HEK293T (cell line): ENCODE measurements around the gene PSMD9.
"Not testable (repeated sequence)": the region's sequence is repeated elsewhere in the genome, so short reads cannot be mapped to it uniquely, and the experiment has no call there.

Experiments
- BHLHE40 ChIP-seq: fragments of 450-650 bp; IDR thresholded peaks from 2 replicates; pipeline ENCODE4 v1.6.1; 2016; ENCODE audit warnings: mild to moderate bottlenecking, moderate library complexity, borderline replicate concordance
- FOXA1 ChIP-seq: fragments of 450-650 bp; IDR thresholded peaks from 2 replicates; pipeline ENCODE4 v1.6.1; 2016; ENCODE audit warnings: mild to moderate bottlenecking
- SUZ12 ChIP-seq: fragments of 450-650 bp; IDR thresholded peaks from 2 replicates; pipeline ENCODE4 v1.6.1; 2016; ENCODE audit warnings: mild to moderate bottlenecking

DNA sequence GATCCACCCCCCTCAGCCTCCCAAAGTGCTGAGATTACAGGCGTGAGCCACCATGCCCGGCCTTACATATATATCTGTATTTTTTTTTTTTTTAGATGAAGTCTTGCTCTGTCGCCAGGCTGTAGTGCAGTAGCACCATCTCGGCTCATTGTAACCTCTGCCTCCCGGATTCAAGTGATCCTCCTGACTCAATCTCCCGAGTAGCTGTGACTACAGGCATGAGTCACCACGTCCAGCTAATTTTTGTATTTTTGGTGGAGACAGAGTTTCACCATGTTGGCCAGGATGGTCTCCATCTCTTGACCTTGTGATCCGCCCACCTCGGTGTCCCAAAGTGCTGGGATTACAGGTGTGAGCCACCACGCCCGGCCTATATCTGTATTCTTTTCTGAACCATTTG is 3.5 kb upstream of the PSMD9 start:
- not testable (repeated sequence) for TF ChIP-seq BHLHE40, FOXA1, SUZ12
